ENCODE measurements around the gene LRRC2. TPM values are rescaled to one million over a fixed set of nuclear protein-coding genes. Genes with fewer than 3 reads are reported as not detected.

The LRRC2 gene
- polyA plus RNA-seq, 3 donors, result not detected

- H3K4me3 ChIP-seq (replicated peaks in 1 of 3; ENCODE audit: low read depth in 2 of 3, low read length in 3 of 3), result no peak overlapping the region
- H3K79me2 ChIP-seq (ENCODE audit: insufficient read depth, low read length), result no peaks in the 10 kb centered on the region
- intact Hi-C loops (cut with micrococcal nuclease), result loop anchor here in 1 of 2 donors (10.0 kb wide), 1 partner anchor 150 kb away; no protein-coding TSS in a partner anchor
- no peaks in the 10 kb centered on the region for H4K20me1 ChIP-seq (ENCODE audit: insufficient read depth, low read length)
- H3K9me3 ChIP-seq (replicated peaks in 1 of 2; ENCODE audit: control insufficient read depth in 1 of 2, insufficient read depth in 1 of 2, low read length in 2 of 2), result no peaks in the 10 kb centered on the region
- H3K27me3 ChIP-seq (ENCODE audit: control insufficient read depth in 2 of 2, insufficient read depth in 2 of 2, low read length in 2 of 2), result no peaks in the 10 kb centered on the region
- no peak overlapping the region for H2AFZ ChIP-seq (ENCODE audit: insufficient read depth, low read depth, low read length, poor library complexity, severe bottlenecking)
- 100% methylated on average over 1 of the region's 1 CpG for WGBS (ENCODE audit: insufficient coverage)
- no peak for TF ChIP-seq CTCF (IDR thresholded peaks at IDR 0.05)
- H3K9ac ChIP-seq (ENCODE audit: insufficient read depth, low read length, poor library complexity, severe bottlenecking), result no peak overlapping the region
- H3K36me3 ChIP-seq (replicated peaks in 1 of 2; ENCODE audit: control insufficient read depth in 1 of 2, insufficient read depth in 2 of 2, low read length in 2 of 2), result no peaks in the 10 kb centered on the region
- H3K4me3 Mint-ChIP-seq, result no peak overlapping the region
- peaks cover 3 to 8% of the 10 kb centered on the region in 2 donors for H3K4me1 ChIP-seq (ENCODE audit: control insufficient read depth in 1 of 2, insufficient read depth in 2 of 2, low read length in 2 of 2)
- no peak for DNase-seq
- peaks cover 0 to 6% (median 2%) of the 10 kb centered on the region in 3 donors for H3K27me3 Mint-ChIP-seq (ENCODE audit: low read depth in 3 of 3)
- H3K4me2 ChIP-seq (replicated peaks; ENCODE audit: extremely low read depth, low read length, poor library complexity, severe bottlenecking), result no peak overlapping the region
- H3K36me3 Mint-ChIP-seq, result no peaks in the 10 kb centered on the region
- no peak overlapping the region for H3K27ac Mint-ChIP-seq
- H3K4me1 Mint-ChIP-seq, result peaks cover 7% of the 10 kb centered on the region
- H3K9me3 Mint-ChIP-seq, result no peaks in the 10 kb centered on the region
- no peak overlapping the region for H3K27ac ChIP-seq (ENCODE audit: low read depth in 1 of 2, low read length in 2 of 2)
Observed at GRCh38 chr3:46484388-46484787, 81.7 kb downstream of the LRRC2 start.

GRCh38 chr3:46483825-46484224 is 82.3 kb downstream of the LRRC2 start:
- Histone ChIP-seq H2AFZ (ENCODE audit: insufficient read depth, low read depth, low read length, poor library complexity, severe bottlenecking) (no peak overlapping the region), H3K79me2 (ENCODE audit: insufficient read depth, low read length) (no peaks in the 10 kb centered on the region), H3K27ac (ENCODE audit: low read depth in 1 of 2, low read length in 2 of 2) (no peak overlapping the region), H3K4me3 (replicated peaks in 1 of 3; ENCODE audit: low read depth in 2 of 3, low read length in 3 of 3) (no peak overlapping the region), H3K36me3 (replicated peaks in 1 of 2; ENCODE audit: control insufficient read depth in 1 of 2, insufficient read depth in 2 of 2, low read length in 2 of 2) (no peaks in the 10 kb centered on the region), H3K27me3 (ENCODE audit: control insufficient read depth in 2 of 2, insufficient read depth in 2 of 2, low read length in 2 of 2) (no peaks in the 10 kb centered on the region), H3K4me2 (replicated peaks; ENCODE audit: extremely low read depth, low read length, poor library complexity, severe bottlenecking) (no peak overlapping the region), H3K4me1 (ENCODE audit: control insufficient read depth in 1 of 2, insufficient read depth in 2 of 2, low read length in 2 of 2) (peaks cover 2 to 6% of the 10 kb centered on the region in 2 donors), H3K9me3 (replicated peaks in 1 of 2; ENCODE audit: control insufficient read depth in 1 of 2, insufficient read depth in 1 of 2, low read length in 2 of 2) (no peaks in the 10 kb centered on the region), H4K20me1 (ENCODE audit: insufficient read depth, low read length) (no peaks in the 10 kb centered on the region), H3K9ac (ENCODE audit: insufficient read depth, low read length, poor library complexity, severe bottlenecking) (no peak overlapping the region)
- no peak for DNase-seq
- Mint-ChIP-seq H3K36me3 (no peaks in the 10 kb centered on the region), H3K9me3 (no peaks in the 10 kb centered on the region), H3K4me3 (no peak overlapping the region), H3K27me3 (ENCODE audit: low read depth in 3 of 3) (peaks cover 0 to 4% (median 2%) of the 10 kb centered on the region in 3 donors), H3K4me1 (peaks cover 5% of the 10 kb centered on the region), H3K27ac (no peak overlapping the region)
- no peak for TF ChIP-seq CTCF (IDR thresholded peaks at IDR 0.05)
- WGBS (ENCODE audit: insufficient coverage), result no CpG with 5 or more reads among the region's 2 CpGs
- intact Hi-C loops (cut with micrococcal nuclease), result loop anchor here in 1 of 2 donors (10.0 kb wide), 1 partner anchor 151 kb away; no protein-coding TSS in a partner anchor

Data from CD14-positive monocyte (primary cell).